Brain microvascular endothelial cell (primary cell): ENCODE data around the gene MMP19.
"Not testable (repeated sequence)": the region's sequence is repeated elsewhere in the genome, so short reads cannot be mapped to it uniquely, and the experiment has no call there.

ENCODE experiments used
- DNase-seq: peaks from one replicate; pipeline ENCODE4 v3.0.0-alpha.2; 2020
- H3K27ac ChIP-seq: fragments of 250-450 bp; sonication (Bioruptor Pico); 2 replicates; pipeline ENCODE4 v1.5.1; 2020; ENCODE audit warnings: mild to moderate bottlenecking, moderate library complexity
- H3K27me3 ChIP-seq: fragments of 250-450 bp; sonication (Bioruptor Pico); replicated peaks from 2 replicates; pipeline ENCODE4 v1.5.1; 2020; ENCODE audit warnings: mild to moderate bottlenecking
- H3K36me3 ChIP-seq: fragments of 250-450 bp; sonication (Bioruptor Pico); replicated peaks from 2 replicates; pipeline ENCODE4 v1.5.1; 2020; ENCODE audit warnings: mild to moderate bottlenecking
- H3K4me3 ChIP-seq: 2 replicates; pipeline ENCODE4 v1.5.1; 2011; ENCODE audit warnings: low read depth, mild to moderate bottlenecking, control low read depth, low read length, moderate library complexity
- CTCF ChIP-seq: IDR thresholded peaks from 2 replicates; pipeline ENCODE4 v1.5.1; 2011; ENCODE audit warnings: low read depth, mild to moderate bottlenecking, moderate library complexity, low read length, control low read depth, inconsistent platforms; ENCODE audit errors: missing control alignments
- in situ Hi-C: cut with HindIII; loops from 2 replicates; pipeline ENCODE4 v1.10.0; 2017; ENCODE audit warnings: low sequenced_read_pairs, low pct_ligation_motif_present

MMP19 gene

GRCh38 chr12:55840581-55841351 is 2.0 kb downstream of the MMP19 start:
- no peak for TF ChIP-seq CTCF
- no peak overlapping the region for H3K27ac ChIP-seq
- no peaks in the 10 kb centered on the region for H3K36me3 ChIP-seq
- H3K27me3 ChIP-seq = no peaks in the 10 kb centered on the region
- DNase-seq = no peak
- in situ Hi-C loops = no loop called here
- H3K4me3 ChIP-seq = no peak overlapping the region

- in situ Hi-C loops = no loop called here
- no peaks in the 10 kb centered on the region for H3K36me3 ChIP-seq
Observed at GRCh38 chr12:55839345-55840140, 3.2 kb downstream of the MMP19 start.

DNA sequence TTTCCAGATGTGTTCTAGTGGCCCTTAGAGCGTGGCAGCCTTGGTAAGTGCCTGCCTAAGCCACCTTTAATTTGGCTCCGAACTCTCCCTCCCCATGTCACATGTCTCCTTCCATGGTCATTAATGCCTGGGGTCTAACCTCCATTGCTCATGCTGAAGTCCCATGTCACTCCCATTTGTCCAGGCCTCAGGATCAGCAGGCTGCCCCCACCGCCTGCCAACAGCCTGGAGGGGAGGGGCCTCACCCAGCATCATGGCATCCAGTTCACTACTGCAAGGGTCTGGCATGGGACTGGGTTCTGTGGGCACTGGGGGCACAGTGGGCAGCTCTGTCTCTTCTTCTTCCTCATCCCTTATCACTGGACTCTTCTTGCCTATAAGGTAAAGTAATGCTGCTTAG is 4.4 kb downstream of the MMP19 start:
- no peaks in the 10 kb centered on the region for H3K27me3 ChIP-seq
- TF ChIP-seq CTCF = no peak
- no peak overlapping the region for H3K4me3 ChIP-seq
- no peak overlapping the region for H3K27ac ChIP-seq
- in situ Hi-C loops = no loop called here
- H3K36me3 ChIP-seq = no peaks in the 10 kb centered on the region
- DNase-seq = no peak

More at GRCh38 chr12:55839345-55840140, 3.2 kb downstream of the MMP19 start:
- no peak for DNase-seq
- H3K27ac ChIP-seq = no peak overlapping the region
- H3K27me3 ChIP-seq = no peaks in the 10 kb centered on the region
- no peak overlapping the region for H3K4me3 ChIP-seq
- TF ChIP-seq CTCF = no peak

GRCh38 chr12:55834400-55834799 is 8.3 kb downstream of the MMP19 start:
- in situ Hi-C loops, H3K36me3 ChIP-seq, H3K4me3 ChIP-seq, H3K27ac ChIP-seq, H3K27me3 ChIP-seq, DNase-seq: not testable (repeated sequence)

GRCh38 chr12:55833056-55833455 is 9.7 kb downstream of the MMP19 start:
- no peak overlapping the region for H3K27ac ChIP-seq
- in situ Hi-C loops = no loop called here
- no peaks in the 10 kb centered on the region for H3K36me3 ChIP-seq
- no peaks in the 10 kb centered on the region for H3K27me3 ChIP-seq
- H3K4me3 ChIP-seq = no peak overlapping the region
- no peak for TF ChIP-seq CTCF
- no peak for DNase-seq

- no peaks in the 10 kb centered on the region for H3K27me3 ChIP-seq
- in situ Hi-C loops = no loop called here
- no peaks in the 10 kb centered on the region for H3K36me3 ChIP-seq
- no peak overlapping the region for H3K27ac ChIP-seq
- no peak for DNase-seq
- no peak for TF ChIP-seq CTCF
- H3K4me3 ChIP-seq = peak overlapping the region; percentile 93
Observed at GRCh38 chr12:55831447-55831815, 11.3 kb downstream of the MMP19 start.
